Measurements from ENCODE around the gene PCDH17.

Gene PCDH17, protein sequence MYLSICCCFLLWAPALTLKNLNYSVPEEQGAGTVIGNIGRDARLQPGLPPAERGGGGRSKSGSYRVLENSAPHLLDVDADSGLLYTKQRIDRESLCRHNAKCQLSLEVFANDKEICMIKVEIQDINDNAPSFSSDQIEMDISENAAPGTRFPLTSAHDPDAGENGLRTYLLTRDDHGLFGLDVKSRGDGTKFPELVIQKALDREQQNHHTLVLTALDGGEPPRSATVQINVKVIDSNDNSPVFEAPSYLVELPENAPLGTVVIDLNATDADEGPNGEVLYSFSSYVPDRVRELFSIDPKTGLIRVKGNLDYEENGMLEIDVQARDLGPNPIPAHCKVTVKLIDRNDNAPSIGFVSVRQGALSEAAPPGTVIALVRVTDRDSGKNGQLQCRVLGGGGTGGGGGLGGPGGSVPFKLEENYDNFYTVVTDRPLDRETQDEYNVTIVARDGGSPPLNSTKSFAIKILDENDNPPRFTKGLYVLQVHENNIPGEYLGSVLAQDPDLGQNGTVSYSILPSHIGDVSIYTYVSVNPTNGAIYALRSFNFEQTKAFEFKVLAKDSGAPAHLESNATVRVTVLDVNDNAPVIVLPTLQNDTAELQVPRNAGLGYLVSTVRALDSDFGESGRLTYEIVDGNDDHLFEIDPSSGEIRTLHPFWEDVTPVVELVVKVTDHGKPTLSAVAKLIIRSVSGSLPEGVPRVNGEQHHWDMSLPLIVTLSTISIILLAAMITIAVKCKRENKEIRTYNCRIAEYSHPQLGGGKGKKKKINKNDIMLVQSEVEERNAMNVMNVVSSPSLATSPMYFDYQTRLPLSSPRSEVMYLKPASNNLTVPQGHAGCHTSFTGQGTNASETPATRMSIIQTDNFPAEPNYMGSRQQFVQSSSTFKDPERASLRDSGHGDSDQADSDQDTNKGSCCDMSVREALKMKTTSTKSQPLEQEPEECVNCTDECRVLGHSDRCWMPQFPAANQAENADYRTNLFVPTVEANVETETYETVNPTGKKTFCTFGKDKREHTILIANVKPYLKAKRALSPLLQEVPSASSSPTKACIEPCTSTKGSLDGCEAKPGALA (N-terminal part only)

DNA sequence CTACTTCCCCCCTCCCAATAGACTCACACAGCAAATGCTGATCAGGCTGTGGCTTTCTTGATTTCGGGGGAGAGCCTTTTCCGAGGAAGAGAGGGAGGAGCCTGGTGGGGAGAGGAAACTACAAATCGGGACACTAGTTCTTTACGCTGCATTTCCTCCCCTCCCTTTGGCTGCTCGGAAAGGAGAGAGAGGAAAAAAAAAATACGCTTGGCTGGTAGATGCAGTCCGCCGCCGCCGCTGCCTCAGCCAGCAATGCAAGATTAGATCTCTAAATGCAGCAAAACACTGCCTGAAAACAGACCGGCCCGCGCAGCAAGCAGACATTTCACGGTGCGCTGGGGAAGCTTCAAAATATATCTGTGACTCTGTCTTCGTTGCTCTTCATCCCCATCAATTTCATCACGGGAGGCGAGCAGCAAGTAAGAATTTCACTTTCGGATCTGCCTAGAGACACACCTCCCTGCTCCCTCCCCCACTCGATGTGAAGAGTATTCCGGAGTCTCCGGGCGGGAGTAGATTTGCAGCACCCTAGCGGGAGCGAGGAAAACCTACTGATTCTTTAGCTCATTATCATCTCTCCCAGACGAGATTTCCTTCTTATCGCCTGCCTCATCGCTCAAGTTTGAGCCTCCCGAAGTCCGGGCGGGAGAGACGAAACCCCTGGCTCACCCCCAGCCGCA, at the start of gene PCDH17:
Gene PCDH17 (plus strand): TSS at position 149 of the 680 bp plus-strand sequence. CDS start 803 bp downstream, outside the sequence.
- DNase-seq: no peak

DNA sequence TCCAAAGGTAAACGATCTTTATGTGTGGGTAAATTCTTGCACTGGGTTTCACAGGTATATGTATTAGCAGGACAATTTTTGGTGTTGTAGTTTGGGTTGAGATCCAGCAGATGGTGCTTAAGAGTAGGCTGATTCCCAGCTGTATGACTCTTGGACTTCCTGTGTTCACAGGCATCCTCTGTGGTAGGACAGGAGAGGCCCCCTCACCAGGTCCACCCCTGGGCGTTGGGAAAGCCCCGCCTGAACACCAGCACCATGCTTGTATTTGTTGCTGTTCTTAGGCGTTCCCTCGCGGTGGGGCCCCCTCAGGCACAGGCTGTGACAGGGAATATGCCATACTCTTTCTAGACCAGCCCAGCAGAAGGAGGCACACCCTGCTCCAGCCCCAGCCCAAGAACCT, 49.5 kb upstream of the PCDH17 start:
- DNase-seq: no peak

DNA sequence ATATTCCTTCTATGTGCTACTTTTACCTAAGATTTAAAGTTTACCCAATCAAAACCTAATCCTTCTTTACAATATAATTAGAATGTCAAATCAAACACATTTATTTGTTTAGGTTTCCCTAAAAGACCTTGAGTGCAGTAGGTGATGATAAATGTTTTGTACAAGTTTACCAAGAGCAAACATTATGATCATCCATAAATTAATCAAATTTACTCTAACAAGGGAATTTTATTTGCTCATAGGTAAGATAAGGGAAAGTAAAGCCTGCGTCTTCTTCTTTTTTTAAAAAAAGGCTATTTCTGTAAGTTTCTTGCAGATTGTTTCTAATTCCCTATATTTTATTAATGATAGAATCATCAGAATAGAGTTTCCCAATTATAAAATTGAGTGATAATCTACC, 48.0 kb upstream of the PCDH17 start:
- DNase-seq: no peak

DNA sequence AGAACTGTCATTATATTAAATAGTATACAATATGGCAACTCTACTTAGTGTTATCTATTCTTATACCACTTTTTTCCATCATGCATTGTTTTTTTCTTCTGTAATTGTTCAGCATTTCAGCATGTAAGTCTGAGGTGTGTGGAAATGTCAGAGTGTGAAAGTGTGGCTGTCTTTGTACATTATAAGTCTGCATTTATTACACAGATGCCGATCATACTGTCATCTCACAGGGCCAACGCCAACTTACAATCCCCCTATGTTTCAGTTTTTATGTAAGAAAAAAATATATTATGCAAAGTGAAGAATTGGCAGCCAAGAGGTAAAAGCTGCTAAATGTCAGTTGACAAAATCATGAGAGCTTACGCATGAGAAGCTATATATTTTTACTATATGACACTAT, 42.9 kb upstream of the PCDH17 start:
- DNase-seq: no peak

DNA sequence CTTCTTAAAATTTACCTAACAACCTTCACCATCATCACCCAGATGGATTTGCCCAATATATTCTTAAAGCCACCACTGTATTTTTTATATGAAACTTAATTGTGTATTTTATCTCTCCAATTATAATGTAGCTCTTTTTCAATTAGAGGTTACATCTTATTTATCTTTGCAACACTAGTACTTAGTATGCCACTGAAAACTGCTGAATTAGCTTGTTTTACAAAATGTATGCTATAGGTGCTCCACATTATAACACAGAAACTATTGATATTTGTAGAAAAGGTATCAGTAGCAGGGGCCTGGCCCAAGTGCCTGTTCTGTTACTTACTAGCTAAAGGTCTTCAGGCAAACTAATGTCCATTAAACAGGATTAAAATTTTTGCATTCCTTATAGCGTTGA, 35.8 kb upstream of the PCDH17 start:
- DNase-seq: no peak

DNA sequence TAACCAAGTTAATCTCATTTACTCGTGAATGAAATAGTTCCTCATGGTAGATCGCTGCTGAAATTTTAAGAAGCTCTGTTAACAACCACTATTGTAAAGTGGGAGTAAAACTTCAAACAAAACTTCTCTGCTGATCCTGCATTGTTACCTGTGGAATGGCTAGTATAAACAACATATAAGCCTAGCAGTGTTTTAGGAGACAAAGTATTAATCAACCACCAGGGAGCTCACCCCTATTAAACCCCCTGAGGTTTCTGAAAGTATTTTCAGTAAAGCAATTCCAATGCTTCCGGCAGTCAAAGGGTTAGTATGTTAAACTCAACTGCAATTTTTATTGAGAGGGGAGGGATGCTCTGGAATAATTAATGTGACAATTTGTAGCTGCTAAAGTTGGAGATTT, 30.0 kb upstream of the PCDH17 start:
- no peak for DNase-seq

DNA sequence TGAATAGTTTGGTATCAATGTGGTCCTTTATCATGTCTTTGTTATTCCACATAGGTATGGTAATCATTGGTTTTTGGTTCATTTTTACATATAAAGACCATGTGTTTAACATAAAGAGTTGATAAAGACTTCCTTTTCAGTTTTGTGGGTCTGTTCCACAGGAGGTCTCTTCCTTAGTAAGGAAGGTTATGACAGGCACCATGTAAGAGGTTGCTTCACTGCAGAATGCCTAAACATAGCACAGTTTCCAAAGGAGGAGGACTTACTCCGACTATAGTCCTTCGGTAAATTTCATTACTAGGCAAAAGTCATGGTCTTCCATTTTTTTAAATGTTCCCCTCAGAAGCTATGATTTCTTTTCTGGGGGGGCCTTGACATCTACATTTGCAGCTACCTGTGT, 27.1 kb upstream of the PCDH17 start:
- no peak for DNase-seq

DNA sequence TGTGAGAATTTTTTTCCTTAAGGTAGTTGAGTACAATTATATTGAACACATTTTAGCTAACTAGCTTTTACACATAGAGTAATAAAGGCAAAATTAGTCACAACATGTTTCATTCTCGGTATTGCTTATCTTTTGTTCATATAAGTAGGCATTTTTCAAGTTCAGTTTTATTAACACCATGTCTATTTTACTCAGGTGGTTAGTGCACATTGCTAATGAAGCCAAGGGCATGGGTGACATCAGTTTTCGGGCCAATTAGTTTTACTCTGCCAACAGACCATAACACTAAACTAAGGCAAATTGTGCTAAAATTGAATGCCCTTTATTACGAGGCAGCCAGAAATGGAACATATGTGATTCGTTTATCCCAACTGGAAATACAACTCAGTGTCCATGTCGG, 19.6 kb upstream of the PCDH17 start:
- no peak for DNase-seq

DNA sequence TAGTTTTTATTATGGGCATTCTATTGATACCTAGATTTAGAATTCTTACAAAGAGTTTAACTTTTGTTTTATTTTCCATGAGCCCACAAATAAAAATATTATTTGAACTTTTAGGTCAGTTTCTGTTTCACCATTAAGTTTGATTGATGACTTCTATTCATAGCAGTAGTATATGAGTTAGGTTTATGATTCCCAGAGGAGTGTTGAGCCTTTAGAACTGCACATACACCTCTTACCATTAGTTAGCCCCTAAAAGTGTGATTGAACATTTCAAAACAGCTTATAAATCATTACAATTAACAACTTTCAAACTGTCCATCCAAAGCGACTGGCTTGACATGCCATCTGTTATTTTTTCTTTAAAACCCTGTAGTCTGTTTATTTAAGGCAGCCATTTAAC, 19.0 kb upstream of the PCDH17 start:
- no peak for DNase-seq

DNA sequence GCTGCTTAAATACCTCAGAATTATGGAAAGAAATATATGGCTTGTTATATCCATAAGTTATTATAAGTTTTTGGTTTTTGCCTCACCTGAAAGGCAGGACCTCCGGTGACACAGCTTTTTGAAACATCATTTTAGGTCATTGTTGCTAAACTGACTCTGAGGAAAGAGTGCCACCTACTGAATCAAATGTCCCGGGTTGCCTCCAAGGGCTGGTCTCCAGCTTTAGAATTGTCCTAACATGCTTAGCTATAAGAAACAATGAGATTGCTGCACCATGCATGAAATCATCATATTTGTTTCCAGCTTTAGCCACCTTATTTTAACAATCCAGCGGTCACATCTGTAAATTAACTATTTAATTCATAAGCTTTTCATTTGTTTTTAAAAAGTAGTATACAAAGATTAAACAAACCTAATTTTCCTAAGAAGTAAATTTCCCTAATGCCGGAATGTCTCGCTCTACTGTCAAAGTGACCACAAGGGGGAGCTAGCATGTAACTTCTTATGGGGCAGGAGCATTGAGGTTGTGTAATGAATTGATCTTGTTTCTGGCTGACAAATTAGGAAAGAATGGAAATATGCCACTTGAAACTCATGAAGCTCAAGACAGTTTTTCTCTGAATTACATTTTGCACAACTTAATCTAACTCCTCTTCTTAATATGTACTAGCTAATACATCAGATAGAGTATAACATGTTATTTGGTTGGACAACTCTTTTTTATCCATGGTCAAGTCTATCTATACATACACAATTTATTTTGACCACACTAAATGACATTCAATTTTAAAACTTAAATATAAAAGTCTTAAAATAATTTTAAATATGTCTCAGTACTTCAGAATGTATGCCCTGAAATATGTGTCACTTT, 6.7 kb upstream of the PCDH17 start:
- DNase-seq: peak; percentile 14

DNA sequence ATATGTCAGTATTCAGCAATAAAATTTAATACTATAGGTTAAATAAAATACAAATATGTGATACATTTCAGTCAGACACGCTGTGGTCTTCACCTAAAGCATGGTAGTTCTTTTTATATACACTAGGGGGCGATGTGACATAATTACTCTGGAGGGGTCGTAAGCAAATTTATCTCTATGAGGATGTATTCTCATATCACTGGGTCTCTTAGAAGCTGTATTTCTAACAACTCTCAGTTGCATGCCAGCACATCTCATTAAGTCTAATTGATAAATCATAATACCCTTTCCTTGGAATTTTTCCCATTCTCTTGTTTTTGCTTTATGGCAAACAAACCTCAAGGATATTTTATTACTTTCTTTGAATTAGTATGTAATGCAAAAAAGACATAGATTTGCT, 3.9 kb upstream of the PCDH17 start:
- DNase-seq: peak; percentile 35

DNA sequence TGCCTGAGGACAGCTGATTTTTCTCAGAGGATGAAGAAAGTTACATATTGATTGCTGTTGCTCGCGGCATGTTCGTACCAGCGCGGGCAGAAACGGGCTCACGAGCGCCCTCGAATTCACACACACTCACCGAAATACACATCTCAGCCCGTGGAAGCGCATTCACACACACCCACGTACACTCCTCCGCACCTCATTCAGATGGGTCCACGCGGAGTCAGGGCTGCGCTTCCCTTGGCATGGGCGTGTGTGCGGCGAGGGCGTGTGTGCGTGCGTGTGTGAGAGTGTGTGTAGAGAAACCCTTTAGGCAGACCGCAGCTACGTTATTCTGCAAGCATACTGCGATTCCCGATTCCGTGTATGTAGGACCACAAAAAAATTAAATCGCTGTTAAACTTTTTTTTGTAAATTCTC, 2.1 kb upstream of the PCDH17 start:
- no peak for DNase-seq

DNA sequence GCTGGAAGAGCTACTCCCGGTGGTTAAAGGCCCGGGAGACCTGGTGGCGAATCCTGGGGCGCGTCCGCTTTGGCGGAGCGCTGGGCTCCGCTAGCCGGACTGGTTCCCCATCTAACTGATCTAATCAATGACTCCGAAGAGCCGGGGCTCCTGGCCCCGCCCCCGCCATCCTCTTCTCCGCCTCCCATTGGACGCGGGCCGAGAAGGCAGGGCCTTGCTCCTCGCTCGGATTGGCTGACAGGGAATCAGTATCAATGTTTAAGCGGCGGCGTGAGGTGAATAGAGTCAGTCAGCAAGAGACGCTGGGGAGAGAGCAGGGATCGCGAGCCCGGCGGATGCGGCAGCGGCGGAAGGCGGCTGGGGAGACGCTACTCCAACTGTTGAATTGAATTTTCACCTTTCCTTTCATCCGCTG, 1.7 kb upstream of the PCDH17 start:
- DNase-seq: no peak

DNA sequence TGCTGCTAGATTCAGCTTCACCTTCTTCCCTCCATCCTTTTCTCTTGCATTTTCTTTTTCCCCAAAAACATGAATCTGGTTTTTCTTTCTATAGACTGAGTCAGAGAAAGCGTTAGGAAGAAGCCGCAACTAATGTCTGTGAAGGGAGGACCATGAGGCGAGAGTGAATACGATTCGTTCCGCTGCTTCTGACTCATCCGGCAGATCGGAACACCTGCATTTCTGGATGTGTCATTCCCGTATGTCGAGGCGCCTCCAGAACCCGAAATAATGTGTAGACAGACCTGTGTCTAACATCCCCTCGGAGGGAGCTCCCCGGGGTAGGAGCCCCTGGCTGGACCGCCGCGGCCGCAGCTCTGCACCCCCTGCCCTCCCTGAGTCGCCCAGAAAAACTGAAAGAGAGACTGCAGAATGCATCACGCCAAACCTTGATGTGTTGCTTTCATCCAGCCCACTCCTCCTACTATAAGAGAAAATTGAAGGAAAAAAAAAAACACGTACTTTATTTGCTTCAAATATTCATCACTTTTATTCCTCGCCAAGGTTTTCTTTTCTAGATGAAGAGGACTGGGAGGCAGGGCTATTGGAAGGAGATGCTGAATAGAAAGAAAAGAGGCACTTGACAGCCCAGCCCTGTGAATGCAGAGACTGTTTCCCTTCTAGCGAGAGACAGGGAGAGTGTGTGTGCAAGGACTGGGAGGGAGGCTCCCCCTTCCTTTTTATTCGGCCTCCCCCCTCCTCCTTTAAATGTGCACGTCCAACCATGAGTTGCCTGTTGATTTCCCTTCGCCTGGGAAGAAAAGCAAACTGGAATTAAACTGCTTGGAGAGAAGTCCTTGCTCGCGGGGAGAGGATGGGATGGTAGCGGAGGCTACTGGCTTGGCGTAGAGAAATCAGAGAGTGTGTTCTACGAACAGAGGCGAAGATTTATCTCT, 616 bp upstream of the PCDH17 start:
- no peak for DNase-seq

DNA sequence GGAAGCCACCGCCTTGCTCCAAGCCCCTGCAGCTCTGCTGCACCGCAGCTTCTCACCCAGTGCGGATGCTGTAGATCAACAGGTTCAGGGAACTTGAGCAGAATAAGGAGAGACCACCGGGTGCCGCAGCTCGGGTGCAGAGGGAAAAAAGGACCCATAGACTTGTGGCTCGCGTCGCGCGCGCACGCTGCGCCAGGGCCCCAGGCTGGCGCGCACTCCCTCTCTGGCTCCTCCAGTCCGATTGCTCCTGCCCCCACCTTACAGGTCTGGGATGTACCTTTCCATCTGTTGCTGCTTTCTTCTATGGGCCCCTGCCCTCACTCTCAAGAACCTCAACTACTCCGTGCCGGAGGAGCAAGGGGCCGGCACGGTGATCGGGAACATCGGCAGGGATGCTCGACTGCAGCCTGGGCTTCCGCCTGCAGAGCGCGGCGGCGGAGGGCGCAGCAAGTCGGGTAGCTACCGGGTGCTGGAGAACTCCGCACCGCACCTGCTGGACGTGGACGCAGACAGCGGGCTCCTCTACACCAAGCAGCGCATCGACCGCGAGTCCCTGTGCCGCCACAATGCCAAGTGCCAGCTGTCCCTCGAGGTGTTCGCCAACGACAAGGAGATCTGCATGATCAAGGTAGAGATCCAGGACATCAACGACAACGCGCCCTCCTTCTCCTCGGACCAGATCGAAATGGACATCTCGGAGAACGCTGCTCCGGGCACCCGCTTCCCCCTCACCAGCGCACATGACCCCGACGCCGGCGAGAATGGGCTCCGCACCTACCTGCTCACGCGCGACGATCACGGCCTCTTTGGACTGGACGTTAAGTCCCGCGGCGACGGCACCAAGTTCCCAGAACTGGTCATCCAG, 964 bp downstream of the PCDH17 start:
- no peak for DNase-seq

DNA sequence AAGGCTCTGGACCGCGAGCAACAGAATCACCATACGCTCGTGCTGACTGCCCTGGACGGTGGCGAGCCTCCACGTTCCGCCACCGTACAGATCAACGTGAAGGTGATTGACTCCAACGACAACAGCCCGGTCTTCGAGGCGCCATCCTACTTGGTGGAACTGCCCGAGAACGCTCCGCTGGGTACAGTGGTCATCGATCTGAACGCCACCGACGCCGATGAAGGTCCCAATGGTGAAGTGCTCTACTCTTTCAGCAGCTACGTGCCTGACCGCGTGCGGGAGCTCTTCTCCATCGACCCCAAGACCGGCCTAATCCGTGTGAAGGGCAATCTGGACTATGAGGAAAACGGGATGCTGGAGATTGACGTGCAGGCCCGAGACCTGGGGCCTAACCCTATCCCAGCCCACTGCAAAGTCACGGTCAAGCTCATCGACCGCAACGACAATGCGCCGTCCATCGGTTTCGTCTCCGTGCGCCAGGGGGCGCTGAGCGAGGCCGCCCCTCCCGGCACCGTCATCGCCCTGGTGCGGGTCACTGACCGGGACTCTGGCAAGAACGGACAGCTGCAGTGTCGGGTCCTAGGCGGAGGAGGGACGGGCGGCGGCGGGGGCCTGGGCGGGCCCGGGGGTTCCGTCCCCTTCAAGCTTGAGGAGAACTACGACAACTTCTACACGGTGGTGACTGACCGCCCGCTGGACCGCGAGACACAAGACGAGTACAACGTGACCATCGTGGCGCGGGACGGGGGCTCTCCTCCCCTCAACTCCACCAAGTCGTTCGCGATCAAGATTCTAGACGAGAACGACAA, 1.8 kb downstream of the PCDH17 start:
- DNase-seq: no peak

DNA sequence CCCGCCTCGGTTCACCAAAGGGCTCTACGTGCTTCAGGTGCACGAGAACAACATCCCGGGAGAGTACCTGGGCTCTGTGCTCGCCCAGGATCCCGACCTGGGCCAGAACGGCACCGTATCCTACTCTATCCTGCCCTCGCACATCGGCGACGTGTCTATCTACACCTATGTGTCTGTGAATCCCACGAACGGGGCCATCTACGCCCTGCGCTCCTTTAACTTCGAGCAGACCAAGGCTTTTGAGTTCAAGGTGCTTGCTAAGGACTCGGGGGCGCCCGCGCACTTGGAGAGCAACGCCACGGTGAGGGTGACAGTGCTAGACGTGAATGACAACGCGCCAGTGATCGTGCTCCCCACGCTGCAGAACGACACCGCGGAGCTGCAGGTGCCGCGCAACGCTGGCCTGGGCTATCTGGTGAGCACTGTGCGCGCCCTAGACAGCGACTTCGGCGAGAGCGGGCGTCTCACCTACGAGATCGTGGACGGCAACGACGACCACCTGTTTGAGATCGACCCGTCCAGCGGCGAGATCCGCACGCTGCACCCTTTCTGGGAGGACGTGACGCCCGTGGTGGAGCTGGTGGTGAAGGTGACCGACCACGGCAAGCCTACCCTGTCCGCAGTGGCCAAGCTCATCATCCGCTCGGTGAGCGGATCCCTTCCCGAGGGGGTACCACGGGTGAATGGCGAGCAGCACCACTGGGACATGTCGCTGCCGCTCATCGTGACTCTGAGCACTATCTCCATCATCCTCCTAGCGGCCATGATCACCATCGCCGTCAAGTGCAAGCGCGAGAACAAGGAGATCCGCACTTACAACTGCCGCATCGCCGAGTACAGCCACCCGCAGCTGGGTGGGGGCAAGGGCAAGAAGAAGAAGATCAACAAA, 2.6 kb downstream of the PCDH17 start:
- DNase-seq: no peak

DNA sequence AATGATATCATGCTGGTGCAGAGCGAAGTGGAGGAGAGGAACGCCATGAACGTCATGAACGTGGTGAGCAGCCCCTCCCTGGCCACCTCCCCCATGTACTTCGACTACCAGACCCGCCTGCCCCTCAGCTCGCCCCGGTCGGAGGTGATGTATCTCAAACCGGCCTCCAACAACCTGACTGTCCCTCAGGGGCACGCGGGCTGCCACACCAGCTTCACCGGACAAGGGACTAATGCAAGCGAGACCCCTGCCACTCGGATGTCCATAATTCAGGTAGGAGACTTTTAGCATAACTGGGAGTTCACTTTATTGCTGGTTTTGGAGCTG, 3.3 kb downstream of the PCDH17 start:
- no peak for DNase-seq

Data from kidney glomerular epithelial cell (primary cell).